GM18520 (cell line): ENCODE data around the gene SDC1.

Experiments used
- ATAC-seq: cut with Tn5 transposase; IDR thresholded peaks from one replicate; pipeline ENCODE4 v1.9.1; 2021; ENCODE audit not compliant: unreplicated experiment

The SDC1 gene

GRCh38 chr2:20186078-20186854 is 38.7 kb downstream of the SDC1 start:
- no peak for ATAC-seq

- no peak for ATAC-seq
These were observed 39.5 kb downstream of the SDC1 start for GRCh38 chr2:20185176-20186022.

- no peak for ATAC-seq
These were observed 40.6 kb downstream of the SDC1 start for GRCh38 chr2:20184067-20184938.

- ATAC-seq, result no peak
These were observed 41.6 kb downstream of the SDC1 start for GRCh38 chr2:20183373-20183772.

GRCh38 chr2:20182241-20182931 is 42.5 kb downstream of the SDC1 start:
- no peak for ATAC-seq

- ATAC-seq, result no peak
These were observed 43.2 kb downstream of the SDC1 start for GRCh38 chr2:20181761-20182160.

GRCh38 chr2:20180676-20181648 is 44.0 kb downstream of the SDC1 start:
- ATAC-seq, result no peak

- no peak for ATAC-seq
These were observed 45.0 kb downstream of the SDC1 start for GRCh38 chr2:20179755-20180594.

- no peak for ATAC-seq
These were observed 45.5 kb downstream of the SDC1 start for GRCh38 chr2:20179466-20179754.

GRCh38 chr2:20178666-20179465 is 46.1 kb downstream of the SDC1 start:
- no peak for ATAC-seq

GRCh38 chr2:20178249-20178607 is 46.7 kb downstream of the SDC1 start:
- ATAC-seq, result no peak

GRCh38 chr2:20177556-20178248 is 47.2 kb downstream of the SDC1 start:
- ATAC-seq, result no peak

- no peak for ATAC-seq
These were observed 48.2 kb downstream of the SDC1 start for GRCh38 chr2:20176760-20177159.

- no peak for ATAC-seq
These were observed 49.0 kb downstream of the SDC1 start for GRCh38 chr2:20175931-20176330.

GRCh38 chr2:20175267-20175666 is 49.7 kb downstream of the SDC1 start:
- no peak for ATAC-seq

- ATAC-seq, result no peak
These were observed 50.5 kb downstream of the SDC1 start for GRCh38 chr2:20174410-20174809.
